Measurements from ENCODE around the gene GPRASP2.

DNA sequence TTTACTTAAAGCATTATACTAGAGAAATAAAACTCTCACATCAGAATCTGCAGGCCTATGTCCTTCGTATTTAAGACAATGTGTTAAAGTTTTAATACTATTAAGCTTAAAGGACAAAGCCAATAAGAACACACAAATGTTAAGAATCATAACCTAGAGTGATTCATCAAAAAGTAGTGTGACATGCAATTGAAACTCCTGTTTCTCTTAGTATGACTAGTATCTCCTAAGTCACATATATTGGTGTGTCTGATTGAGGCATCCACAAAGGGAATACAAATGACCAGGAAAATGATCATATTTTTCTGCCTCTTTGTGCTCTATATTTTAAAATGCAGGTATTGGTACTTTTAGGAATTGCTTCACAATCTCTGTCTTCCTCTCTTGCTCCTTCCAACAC, 32.1 kb downstream of the GPRASP2 start:
- TF ChIP-seq, protein P1, sequence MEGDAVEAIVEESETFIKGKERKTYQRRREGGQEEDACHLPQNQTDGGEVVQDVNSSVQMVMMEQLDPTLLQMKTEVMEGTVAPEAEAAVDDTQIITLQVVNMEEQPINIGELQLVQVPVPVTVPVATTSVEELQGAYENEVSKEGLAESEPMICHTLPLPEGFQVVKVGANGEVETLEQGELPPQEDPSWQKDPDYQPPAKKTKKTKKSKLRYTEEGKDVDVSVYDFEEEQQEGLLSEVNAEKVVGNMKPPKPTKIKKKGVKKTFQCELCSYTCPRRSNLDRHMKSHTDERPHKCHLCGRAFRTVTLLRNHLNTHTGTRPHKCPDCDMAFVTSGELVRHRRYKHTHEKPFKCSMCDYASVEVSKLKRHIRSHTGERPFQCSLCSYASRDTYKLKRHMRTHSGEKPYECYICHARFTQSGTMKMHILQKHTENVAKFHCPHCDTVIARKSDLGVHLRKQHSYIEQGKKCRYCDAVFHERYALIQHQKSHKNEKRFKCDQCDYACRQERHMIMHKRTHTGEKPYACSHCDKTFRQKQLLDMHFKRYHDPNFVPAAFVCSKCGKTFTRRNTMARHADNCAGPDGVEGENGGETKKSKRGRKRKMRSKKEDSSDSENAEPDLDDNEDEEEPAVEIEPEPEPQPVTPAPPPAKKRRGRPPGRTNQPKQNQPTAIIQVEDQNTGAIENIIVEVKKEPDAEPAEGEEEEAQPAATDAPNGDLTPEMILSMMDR (IDR thresholded peaks at IDR 0.05; ENCODE audit: borderline replicate concordance, extremely low read depth, low read length, poor library complexity, severe bottlenecking) = no peak
- no peak for TF ChIP-seq EZH2 (IDR thresholded peaks at IDR 0.05; ENCODE audit: borderline replicate concordance, low read depth, low read length, severe bottlenecking)
